ENCODE measurements around the gene NCOA3.
A peak's percentile ranks its signal among the peaks of the same experiment; 100 is the strongest.

The NCOA3 gene

DNA sequence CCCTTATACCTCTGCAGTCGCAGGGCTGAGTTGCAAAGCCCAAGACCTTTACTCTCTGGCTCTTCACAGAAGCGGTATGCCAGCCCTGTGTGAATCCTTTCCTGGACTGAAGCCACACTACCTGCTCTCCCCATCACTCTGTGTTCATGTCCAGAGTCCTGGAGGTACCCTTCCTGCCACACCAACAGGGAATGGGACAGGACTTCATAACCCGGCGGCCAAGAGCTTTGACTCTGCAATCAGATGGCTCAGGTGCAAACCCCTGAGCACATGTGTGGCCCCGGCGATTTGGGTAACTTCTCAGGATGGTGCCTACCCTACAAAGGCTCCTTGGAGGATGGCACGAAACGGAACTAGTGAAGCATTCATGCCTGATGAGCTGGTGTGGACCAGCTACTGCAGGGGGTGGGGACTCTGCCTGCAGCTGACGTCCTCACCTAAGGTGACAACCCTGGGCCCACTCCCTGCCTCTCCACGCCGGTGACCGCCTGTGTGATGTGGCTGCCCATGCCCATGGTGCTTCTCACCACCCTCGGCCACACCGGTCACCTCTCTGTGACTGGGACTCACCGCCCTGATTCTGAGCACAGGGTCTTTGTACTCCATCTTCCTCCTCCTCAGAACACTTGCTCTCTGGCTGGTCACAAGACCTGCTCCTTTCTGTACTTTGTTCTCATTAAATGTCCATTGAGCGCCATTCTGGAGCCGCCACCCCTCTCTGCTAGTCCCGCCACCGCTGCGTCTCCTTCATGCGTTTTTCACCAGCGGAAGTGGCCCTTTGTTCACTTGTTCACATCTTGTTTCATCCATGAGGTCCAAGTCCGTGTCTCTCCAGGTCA is 166.8 kb downstream of the NCOA3 start:
- Histone ChIP-seq H3K4me3 (no peak overlapping the region), H3K36me3 (no peaks in the 10 kb centered on the region), H4K20me1 (no peaks in the 10 kb centered on the region), H3K27ac (no peak overlapping the region), H3K9me3 (no peaks in the 10 kb centered on the region), H3K4me1 (peaks cover 33% of the 10 kb centered on the region), H3K27me3 (no peaks in the 10 kb centered on the region), H3K9ac (no peak overlapping the region), H3K4me2 (peak overlapping the region; percentile 50)
- no peak for TF ChIP-seq Cebpa-rat (IDR thresholded peaks at IDR 0.05)

DNA sequence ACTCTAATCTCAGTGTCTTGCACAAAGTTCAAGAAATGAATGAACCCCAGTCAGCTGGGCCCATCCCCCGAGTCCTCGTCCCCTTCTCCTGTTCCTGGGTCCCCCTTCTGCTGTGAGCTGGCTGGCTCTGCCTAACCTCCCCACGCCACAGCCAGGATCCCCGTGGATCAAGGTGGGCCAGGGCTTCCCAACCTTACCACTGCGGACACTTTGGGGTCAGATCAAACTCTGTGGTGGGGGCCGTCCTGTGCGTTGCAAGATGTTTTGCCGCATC is 167.4 kb downstream of the NCOA3 start:
- no peak overlapping the region for H3K4me2 ChIP-seq
- H3K27me3 ChIP-seq: no peaks in the 10 kb centered on the region
- H3K4me1 ChIP-seq: peaks cover 27% of the 10 kb centered on the region
- H3K36me3 ChIP-seq: no peaks in the 10 kb centered on the region
- no peaks in the 10 kb centered on the region for H3K9me3 ChIP-seq
- no peak overlapping the region for H3K4me3 ChIP-seq
- H3K9ac ChIP-seq: no peak overlapping the region
- H4K20me1 ChIP-seq: no peaks in the 10 kb centered on the region
- no peak overlapping the region for H3K27ac ChIP-seq
- TF ChIP-seq Cebpa-rat (IDR thresholded peaks at IDR 0.05): no peak

DNA sequence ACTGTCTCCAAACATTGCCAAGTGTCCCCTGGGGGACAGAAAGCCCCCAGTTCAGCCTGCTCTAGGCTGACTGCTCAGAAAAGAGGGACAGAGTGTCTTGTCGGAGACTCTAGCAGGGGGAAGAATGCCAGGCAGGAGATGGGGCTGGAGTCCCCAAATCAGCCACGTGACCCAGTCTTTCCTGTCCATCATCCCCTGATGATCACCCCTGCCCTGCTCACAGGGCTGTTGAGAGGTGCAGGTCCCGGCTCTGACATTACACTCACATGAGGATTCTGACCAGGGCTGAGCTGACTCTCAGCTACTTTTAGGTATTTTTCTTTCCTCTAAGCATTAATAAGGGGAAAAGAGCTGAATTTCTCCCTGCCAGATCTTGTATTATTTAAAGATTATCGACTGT is 167.8 kb downstream of the NCOA3 start:
- H3K9me3 ChIP-seq: no peaks in the 10 kb centered on the region

DNA sequence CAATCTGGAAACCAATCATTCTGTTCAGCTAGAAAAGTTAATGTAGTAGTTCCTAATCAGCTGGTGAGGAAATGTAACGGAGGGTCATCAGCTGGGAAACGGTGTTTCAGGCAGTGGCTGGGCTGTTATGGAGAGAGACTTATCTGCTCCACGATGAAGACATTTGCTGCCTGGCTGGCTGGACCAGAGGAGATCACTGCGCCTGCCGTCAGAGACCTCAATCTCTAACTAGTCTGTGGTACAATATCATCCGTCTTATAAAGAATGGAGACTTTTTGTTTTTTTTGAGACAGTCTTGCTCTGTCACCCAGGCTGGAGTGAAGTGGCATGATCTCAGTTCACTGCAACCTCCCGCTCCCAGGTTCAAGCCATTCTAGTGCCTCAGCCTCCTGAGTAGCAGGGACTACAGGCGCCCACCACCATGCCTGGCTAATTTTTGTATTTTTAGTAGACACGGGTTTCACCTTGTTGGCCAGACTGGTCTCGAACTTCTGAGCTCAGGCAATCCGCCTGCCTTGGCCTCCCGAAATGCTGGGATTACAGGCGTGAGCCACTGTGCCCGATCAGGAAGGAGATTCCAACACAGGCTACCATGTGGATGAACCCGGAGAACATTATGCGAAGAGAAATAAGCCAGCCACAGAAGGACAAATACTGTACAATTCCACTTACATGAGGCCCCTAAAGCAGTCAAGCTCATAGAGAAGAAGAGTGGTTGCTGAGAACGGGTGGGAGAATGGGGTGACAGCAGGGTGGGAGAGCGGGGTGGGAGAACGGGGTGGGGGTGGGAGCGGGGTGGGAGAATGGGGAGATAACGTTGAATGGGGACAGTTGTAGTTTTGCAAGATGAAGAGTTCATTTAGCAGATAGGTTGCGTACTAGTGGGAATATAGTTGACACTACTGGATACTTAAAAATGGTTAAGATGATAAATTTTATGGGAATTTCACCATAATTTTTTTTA is 168.5 kb downstream of the NCOA3 start:
- Histone ChIP-seq H3K4me1 (peaks cover 25% of the 10 kb centered on the region), H4K20me1 (no peaks in the 10 kb centered on the region), H3K27me3 (no peaks in the 10 kb centered on the region), H3K4me3 (no peak overlapping the region), H3K9me3 (no peaks in the 10 kb centered on the region), H3K9ac (no peak overlapping the region), H3K36me3 (no peaks in the 10 kb centered on the region), H3K27ac (no peak overlapping the region), H3K4me2 (no peak overlapping the region)
- TF ChIP-seq Cebpa-rat (IDR thresholded peaks at IDR 0.05): no peak

More for the DNA sequence above, 167.8 kb downstream of the NCOA3 start:
- H3K4me2 ChIP-seq: no peak overlapping the region
- H3K9ac ChIP-seq: no peak overlapping the region
- no peaks in the 10 kb centered on the region for H3K27me3 ChIP-seq
- peaks cover 25% of the 10 kb centered on the region for H3K4me1 ChIP-seq
- TF ChIP-seq Cebpa-rat (IDR thresholded peaks at IDR 0.05): no peak
- H3K36me3 ChIP-seq: no peaks in the 10 kb centered on the region
- no peak overlapping the region for H3K4me3 ChIP-seq
- no peak overlapping the region for H3K27ac ChIP-seq
- H4K20me1 ChIP-seq: no peaks in the 10 kb centered on the region

DNA sequence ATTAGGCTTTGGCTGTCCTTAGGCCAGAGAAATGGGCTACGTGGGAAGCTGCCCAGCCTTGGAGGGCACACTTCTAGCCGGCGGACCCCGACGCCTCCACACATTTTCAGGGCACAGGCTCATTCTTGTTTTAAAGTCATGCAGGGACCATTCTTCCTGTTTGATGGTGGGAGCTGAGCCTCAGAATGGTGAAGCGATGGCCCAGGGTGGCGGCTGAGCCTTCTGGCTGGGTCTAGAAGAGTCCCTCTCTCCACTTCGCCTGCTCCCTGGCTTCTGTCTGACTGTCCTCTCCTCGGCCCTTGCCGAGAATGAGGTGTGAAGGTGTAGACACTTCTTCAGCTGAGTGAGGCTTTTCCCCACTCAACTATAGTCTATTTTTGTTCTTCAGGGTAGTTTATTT is 169.2 kb downstream of the NCOA3 start:
- H3K36me3 ChIP-seq: no peaks in the 10 kb centered on the region

DNA sequence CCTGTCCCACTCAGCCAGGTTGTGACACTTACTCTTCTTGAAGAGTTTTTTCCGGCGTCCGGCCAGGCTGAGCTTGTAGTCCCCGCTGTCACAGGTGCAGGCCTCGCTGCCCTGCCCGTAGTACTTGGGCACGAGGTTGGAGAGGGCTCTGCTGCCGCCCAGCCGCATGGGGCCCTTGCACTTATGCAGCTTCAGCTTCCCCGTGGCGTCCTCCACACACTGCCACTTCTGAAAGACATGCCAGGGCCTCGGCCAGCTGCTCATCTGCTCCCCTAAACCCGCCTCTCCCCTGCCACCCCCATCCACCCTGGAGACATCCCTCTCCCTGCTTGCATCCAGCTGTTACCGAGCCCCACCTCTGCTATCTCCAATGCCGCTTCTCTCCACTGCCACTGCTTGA is 170.5 kb downstream of the NCOA3 start:
- Histone ChIP-seq H4K20me1 (no peaks in the 10 kb centered on the region), H3K4me3 (no peak overlapping the region), H3K4me2 (no peak overlapping the region), H3K27me3 (no peaks in the 10 kb centered on the region), H3K9me3 (no peaks in the 10 kb centered on the region), H3K36me3 (no peaks in the 10 kb centered on the region), H3K4me1 (peaks cover 26% of the 10 kb centered on the region), H3K27ac (no peak overlapping the region), H3K9ac (no peak overlapping the region)
- no peak for TF ChIP-seq Cebpa-rat (IDR thresholded peaks at IDR 0.05)

More for the DNA sequence above, 169.2 kb downstream of the NCOA3 start:
- H3K27ac ChIP-seq: no peak overlapping the region
- H3K4me3 ChIP-seq: no peak overlapping the region
- no peak for TF ChIP-seq Cebpa-rat (IDR thresholded peaks at IDR 0.05)
- H3K9ac ChIP-seq: no peak overlapping the region
- H3K9me3 ChIP-seq: no peaks in the 10 kb centered on the region
- H3K4me1 ChIP-seq: peaks cover 25% of the 10 kb centered on the region
- no peak overlapping the region for H3K4me2 ChIP-seq
- H3K27me3 ChIP-seq: no peaks in the 10 kb centered on the region
- H4K20me1 ChIP-seq: no peaks in the 10 kb centered on the region

DNA sequence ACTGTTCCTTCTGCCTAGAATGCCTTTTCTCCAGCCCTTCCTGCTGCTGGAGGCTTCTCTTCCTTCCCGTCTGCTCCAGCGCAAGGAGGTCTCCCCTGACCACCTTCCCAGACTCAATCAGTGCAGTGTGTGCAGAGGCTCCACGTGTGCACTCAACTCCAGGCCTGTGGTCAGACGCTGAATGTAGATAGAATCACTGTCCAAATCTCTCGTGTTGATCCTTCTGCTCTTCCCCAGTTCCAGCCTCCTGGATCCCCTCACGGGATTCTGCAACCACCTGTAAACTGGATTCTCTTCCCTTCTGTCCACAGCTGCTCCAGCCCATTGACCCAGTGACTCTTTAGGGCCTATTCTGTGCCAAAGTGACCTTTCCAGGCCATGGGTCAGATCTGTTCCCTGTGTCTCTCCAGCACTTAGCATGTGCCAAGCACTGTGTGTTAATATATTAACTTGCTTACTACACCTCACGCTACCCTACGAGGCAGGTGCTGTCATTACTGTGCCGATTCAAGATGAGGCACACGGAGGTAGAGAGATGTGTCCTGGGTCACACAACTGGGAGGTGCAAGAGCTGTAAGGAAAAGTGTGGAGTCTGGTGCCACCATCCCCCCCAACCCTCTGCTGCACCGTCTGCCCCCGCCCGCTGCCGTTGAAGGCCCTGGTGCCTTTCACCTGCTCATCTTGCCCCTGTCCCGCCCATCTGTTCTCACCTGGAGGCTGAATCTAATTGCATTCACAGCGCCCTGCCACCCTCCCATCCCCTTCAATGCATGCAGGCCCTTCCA is 171.4 kb downstream of the NCOA3 start:
- no peak overlapping the region for H3K27ac ChIP-seq
- no peak overlapping the region for H3K9ac ChIP-seq
- H3K27me3 ChIP-seq: no peaks in the 10 kb centered on the region
- H3K9me3 ChIP-seq: no peaks in the 10 kb centered on the region
- H3K36me3 ChIP-seq: no peaks in the 10 kb centered on the region
- TF ChIP-seq Cebpa-rat (IDR thresholded peaks at IDR 0.05): no peak
- H3K4me2 ChIP-seq: no peak overlapping the region
- no peak overlapping the region for H3K4me3 ChIP-seq
- H3K4me1 ChIP-seq: peaks cover 26% of the 10 kb centered on the region
- no peaks in the 10 kb centered on the region for H4K20me1 ChIP-seq

DNA sequence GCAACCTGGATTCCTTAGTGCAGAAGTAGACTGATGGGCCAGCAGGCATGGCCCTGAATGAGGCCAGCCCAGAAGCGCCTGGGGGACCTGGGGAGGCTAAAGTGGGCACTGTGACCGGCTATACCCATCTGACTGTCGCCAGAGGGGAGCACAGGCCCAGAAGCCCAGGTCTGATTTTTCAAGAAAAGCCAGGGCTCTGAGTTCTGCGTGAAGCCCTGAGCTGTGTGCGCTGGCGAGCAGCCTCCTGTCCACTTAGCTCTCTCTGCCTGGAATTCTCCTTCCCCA is 171.9 kb downstream of the NCOA3 start:
- H3K4me2 ChIP-seq: no peak overlapping the region
- H3K9ac ChIP-seq: no peak overlapping the region
- no peaks in the 10 kb centered on the region for H3K36me3 ChIP-seq
- no peak overlapping the region for H3K4me3 ChIP-seq
- H3K27ac ChIP-seq: no peak overlapping the region
- no peaks in the 10 kb centered on the region for H3K27me3 ChIP-seq
- peaks cover 21% of the 10 kb centered on the region for H3K4me1 ChIP-seq
- H4K20me1 ChIP-seq: no peaks in the 10 kb centered on the region
- no peak for TF ChIP-seq Cebpa-rat (IDR thresholded peaks at IDR 0.05)
- H3K9me3 ChIP-seq: no peaks in the 10 kb centered on the region

DNA sequence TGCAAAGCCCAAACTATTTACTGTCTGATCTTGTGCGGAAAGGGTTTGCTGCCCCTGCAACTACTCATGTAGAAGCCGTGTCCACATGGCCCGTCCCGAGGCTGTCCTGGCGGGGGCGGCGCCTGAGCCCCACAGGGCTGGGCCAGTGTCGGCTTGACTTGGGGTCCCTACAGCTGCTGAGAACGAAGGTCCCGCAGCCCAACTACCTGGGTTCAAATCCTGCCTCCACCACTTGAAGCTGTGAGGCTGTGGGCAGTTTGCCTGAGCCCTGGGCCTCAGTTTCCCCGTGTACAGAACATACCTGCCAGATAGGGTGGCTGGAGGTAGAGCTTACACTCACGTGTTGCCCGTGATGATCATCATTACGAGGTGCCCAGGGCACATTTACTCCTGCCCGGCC is 172.5 kb downstream of the NCOA3 start:
- H3K36me3 ChIP-seq: no peaks in the 10 kb centered on the region
- peaks cover 16% of the 10 kb centered on the region for H3K4me1 ChIP-seq
- no peak overlapping the region for H3K4me3 ChIP-seq
- no peaks in the 10 kb centered on the region for H3K27me3 ChIP-seq
- no peak overlapping the region for H3K27ac ChIP-seq
- H3K9me3 ChIP-seq: no peaks in the 10 kb centered on the region
- H3K9ac ChIP-seq: no peak overlapping the region
- no peak overlapping the region for H3K4me2 ChIP-seq
- no peak for TF ChIP-seq Cebpa-rat (IDR thresholded peaks at IDR 0.05)
- H4K20me1 ChIP-seq: no peaks in the 10 kb centered on the region

DNA sequence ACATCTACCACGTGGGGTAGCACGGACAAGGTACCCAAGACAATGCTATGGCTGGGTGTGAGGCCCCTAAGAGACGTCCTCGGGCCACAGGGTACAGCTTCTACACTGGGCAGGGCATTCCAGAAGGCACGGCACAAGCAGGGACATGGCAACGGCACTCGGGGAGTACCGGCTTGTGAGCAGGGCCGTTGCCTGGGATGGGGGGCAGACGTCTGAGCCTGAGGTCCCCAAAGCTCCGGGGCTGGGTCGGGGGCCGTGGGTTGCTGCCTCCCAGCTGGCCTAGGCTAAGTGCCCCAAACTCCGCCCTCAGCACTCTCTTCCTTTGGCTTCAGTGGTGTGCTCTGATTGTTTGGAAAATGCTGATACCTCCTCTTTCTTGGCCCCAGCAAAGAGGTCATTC is 173.0 kb downstream of the NCOA3 start:
- Histone ChIP-seq H4K20me1 (no peaks in the 10 kb centered on the region), H3K4me3 (no peak overlapping the region), H3K9ac (no peak overlapping the region), H3K27me3 (no peaks in the 10 kb centered on the region), H3K27ac (no peak overlapping the region), H3K4me2 (no peak overlapping the region), H3K36me3 (no peaks in the 10 kb centered on the region), H3K4me1 (peaks cover 13% of the 10 kb centered on the region), H3K9me3 (no peaks in the 10 kb centered on the region)
- no peak for TF ChIP-seq Cebpa-rat (IDR thresholded peaks at IDR 0.05)
